ENCODE data around the gene COL19A1.
"Not testable (repeated sequence)": the region's sequence is repeated elsewhere in the genome, so short reads cannot be mapped to it uniquely, and the experiment has no call there.

COL19A1 gene

DNA sequence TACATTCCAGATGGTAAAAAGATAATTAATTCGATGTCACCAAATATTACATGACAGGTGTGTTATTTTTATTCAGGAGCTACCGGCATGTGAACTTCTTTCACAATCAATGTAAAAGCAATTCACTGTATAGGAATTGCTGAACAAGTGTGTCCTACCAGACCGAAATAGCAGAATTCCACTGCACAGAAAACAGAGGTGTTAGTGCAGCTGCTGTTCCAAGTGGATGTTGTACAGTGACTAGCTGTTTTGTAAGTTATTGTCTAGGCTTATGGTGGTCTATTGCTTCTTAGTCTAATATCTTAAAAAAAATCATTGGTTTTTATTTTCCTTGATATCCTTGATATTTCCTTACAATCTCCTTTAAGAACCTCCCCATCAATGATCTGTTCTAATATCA, 107.4 kb downstream of the COL19A1 start:
- no peak for DNase-seq

DNA sequence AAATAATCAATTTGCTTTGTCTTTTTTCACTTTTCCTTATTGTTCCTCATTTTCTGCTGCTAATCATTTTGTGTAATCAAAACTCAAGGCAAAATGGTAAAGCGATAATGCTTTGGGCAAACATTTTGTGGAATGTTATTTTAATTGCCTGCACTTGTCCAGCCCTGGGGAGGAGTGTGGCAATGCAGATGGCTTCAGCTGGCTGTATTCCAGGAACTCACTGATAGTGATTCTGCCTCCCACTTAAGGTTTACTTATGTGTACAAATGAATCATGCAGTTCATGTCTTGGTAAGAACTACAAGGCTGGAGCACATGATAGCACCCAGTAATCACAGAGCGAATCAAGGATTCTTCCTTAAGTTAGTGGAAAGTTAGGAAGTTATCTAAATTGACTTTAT, 107.8 kb downstream of the COL19A1 start:
- DNase-seq, result no peak

DNA sequence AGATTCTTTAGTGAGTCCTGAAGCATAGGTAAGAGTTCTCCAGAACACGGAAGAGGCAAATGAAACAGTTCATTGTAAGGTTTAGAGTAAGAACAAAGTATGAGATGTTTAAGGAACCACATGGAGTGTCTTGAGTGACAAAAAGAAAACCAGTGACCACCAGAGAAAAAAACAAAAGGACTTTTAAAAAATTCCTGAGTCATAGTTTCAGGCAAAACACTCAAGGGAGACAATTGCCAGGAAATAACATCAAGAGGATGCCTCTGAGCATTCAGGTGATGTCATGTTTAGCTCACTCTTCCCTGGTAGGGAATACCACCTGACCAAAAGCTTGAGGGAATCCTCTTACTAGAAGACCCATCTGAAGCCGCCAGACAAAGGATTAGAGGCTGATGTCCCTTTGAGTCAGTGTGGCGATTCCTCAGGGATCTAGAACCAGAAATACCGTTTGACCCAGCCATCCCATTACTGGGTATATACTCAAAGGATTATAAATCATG, 110.3 kb downstream of the COL19A1 start:
- DNase-seq, result no peak

DNA sequence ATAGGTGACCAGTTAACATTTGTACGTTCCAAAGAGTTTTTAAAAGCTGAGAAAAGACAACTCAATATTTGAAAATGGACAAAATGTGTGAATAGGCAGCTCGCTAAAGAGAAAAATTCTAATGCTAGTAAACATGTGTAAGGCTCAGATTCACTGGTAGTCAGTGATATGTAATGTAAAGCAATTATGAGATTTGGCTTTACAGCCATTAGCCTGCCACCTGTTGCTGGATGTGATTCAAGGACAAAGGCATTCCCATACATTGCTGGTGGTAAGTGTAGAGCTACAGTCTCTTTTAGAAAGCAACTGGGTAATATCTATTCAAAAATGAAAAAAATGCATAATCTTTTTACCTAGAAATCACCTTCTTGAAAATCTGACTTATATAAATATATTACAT, 114.3 kb downstream of the COL19A1 start:
- no peak for DNase-seq

DNA sequence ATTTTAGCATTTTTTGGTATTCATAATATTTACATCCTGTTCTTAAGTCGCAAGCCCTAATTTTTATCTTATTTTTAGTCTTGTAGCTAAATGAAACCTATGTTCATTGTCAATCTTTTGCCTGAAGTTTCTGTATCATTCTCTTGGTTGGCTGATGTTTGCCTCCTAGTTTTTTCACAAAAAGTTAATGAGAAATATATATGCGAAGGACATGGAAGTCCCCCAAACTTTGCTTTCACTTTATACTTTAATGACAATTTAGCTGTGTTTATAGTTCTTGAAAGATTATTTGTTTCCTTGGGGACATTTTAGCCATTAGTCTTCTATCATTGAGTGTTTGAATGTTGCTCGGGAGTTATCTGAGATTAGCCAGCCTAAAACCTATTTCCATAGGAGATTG, 118.2 kb downstream of the COL19A1 start:
- DNase-seq, result no peak

DNA sequence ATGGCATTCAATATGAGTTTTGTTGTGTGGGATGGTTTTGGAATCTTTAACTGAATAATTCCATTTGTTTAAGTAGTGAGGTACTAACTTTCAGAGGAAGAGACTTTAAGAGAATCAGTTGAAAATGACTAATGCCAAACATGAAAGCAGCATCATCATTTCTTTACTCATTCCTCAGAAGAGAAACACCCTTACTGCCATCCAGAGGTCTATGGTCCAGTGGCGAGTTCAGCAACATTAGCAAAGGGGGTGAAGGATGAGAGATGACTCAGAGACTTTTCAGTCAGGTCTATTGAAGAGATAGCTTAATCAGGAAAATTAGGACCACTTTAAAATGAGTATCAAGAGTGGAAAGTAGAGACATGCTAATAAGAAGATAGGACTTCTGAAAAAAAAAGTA, 118.8 kb downstream of the COL19A1 start:
- DNase-seq, result no peak

DNA sequence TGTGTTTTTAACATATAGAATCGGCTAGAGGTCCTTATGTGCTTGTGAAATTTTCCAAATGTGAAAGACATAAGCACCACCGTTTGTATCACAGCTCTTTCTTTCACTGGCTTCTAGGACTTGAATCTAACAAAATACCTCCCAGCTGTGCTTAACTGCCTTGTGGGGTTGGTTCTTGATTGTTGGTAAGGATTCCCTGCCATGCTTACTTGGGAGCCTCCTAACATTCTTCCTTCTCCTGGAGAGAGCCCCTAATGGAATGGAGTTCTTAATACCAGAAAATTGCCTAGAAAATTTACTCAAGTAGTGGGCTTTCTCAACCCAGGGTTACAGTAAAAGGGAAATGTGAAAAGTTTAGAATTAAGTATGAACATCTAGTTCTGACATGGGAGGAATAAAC, 121.2 kb downstream of the COL19A1 start:
- no peak for DNase-seq

DNA sequence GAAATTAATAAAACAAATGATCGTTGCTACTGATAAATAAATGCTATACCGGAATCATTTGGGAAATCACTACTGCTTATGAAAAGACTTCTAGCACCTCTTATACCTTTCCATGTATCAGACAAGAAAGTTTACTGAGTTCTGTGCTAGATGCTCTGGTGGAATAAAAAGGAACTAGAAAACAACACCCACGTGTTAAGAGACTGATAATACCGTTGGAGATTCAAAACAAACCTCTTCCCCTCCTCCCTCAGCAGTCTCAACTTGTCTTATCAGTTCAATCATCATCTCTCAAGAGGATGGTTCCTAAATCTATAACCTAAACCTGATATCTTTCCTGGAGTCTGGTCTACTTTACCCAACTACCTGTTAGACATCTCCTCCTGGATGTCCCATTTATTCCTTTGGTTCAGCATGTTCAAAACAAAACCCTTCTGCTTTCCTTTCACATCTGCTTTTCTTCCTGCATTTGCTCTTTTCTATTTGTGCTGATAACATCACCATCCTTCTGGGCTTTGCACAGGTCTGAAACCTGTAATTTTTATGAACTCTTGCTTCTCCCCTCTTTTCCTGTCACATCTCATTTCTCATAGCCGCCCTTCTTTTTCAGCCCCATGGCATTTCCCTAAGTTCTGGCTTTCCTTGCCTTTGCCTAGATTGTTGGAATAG, 122.2 kb downstream of the COL19A1 start:
- no peak for DNase-seq

DNA sequence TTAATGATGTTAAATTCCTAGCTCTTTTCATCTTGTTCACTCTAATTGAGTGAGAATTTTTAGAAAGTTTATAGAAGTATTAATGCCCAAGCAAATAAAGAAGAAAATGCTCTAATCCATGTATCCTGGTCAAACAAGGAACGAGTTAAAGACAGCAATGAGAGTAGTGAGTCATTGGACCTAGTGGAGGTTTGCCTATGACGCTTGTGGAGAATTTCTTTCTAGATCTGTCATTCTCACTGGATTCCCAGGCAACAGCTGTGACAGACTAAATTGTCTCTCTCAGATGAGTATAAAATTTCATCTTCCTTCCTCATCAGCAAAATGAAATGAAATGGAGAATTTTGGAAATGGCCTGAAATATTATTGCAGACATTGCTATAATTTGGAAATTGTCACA, 127.9 kb downstream of the COL19A1 start:
- no peak for DNase-seq

DNA sequence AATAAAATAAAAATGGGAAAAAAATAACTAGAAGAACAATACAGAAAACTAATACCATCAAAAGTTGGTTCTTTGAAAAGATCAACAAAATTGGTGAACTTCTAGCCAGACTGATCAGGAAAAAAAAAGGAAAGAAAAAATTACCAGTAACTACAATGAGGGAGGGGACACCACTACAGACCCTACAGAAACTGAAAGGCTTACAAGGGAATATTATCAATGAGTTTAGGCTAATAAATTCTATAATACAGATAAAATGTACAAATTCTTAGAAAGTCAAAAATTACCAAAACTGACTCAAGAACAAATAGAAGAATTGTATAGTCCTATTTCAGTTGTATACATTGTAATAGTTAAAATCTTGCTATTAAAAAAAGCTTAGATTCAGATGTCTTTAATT, 141.8 kb downstream of the COL19A1 start:
- no peak for DNase-seq

DNA sequence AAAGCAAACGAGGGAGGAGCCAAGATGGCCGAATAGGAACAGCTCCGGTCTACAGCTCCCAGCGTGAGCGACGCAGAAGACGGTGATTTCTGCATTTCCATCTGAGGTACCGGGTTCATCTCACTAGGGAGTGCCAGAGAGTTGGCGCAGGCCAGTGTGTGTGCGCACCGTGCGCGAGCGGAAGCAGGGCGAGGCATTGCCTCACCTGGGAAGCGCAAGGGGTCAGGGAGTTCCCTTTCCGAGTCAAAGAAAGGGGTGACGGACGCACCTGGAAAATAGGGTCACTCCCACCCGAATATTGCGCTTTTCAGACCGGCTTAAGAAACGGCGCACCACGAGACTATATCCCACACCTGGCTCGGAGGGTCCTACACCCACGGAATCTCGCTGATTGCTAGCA, 144.0 kb downstream of the COL19A1 start:
- DNase-seq, result not testable (repeated sequence)

DNA sequence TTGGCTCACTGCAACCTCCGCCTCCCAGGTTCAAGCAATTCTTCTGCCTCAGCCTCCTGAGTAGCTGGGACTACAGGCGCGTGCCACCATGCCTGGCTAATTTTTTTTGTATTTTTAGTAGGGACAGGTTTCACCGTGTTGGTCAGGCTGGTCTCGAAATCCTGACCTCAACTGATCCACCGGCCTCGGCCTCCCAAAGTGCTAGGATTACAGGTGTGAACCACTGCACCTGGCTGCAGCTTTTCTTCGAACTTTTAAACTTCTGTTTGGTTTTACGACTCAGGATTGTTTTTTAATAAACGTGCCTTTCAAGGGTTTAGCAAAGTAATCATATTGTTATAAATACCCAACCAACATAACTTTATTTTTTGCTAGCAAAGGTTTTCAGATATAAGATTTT, 156.8 kb downstream of the COL19A1 start:
- not testable (repeated sequence) for DNase-seq

DNA sequence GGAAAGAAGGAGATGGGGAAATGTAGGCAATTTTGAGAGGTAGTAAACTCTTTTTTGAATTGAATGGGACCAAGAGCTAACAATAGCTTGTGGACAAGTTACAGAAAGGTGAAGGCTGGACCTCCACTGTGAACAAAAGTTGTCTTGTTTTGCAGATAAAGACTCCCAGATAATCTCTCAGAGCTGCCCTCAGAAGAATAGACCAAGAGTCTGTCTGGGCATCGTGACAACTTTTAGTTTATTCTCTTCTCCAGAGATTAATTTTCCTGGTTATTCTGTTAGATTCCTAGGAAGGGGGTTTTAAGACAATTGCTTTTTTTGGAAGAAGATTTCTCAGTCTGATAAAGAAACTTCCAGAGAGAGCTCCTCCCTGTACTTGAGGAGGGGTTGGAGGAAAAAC, 161.9 kb downstream of the COL19A1 start:
- no peak for DNase-seq

DNA sequence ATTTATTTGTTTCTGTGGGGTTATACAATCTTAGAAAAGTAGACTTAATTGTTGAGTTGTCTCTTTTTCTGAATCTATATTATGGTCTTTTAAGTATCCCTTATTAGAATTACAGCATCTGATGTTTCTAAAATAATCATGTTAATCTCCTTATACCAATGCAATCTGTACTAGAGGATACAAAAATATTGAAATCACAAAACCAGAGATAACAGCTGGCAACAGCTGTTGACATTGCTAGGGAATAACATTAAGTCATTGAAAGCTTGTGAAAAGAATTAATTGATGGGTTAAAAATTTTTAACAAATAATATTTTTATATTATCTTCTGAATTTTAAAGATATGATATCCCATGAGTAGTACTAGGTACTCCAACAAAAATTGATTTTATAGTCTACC, 162.6 kb downstream of the COL19A1 start:
- DNase-seq, result no peak

DNA sequence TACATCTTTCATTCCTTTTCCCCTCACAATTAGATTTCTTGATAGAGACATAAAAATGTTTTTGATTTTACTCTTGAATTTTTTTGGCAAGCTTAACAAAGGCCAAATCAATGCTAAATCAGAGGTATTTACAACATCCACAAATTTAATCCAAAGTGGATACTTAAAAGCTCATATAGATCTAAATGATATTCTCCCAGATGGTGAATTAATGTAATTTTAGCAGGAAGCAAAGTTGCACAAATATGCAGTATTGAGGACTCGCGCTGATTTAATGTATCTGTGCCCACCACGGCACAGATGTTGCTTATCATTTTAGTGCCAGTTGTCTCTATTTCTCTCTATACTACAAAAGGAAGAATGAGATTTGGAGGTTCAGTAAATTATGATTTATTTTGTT, 167.4 kb downstream of the COL19A1 start:
- DNase-seq, result no peak

DNA sequence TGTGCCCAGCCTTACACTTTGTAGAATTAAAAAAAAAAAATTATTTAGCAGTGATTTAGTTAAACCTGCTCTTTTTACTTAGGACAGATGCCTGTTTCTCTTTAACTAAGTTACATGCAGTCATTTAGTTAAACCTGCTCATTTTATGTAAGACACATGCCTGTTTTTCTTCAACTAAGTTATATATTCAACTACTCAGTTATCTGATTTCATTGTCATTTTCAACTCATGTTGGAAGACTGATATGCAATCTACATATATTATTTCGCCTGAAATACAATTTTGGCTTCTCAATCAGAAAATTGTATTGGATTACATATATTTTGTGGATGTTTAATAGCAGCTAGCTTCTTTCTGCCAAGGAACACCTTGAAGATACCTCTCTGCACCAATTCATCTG, 171.1 kb downstream of the COL19A1 start:
- no peak for DNase-seq

DNA sequence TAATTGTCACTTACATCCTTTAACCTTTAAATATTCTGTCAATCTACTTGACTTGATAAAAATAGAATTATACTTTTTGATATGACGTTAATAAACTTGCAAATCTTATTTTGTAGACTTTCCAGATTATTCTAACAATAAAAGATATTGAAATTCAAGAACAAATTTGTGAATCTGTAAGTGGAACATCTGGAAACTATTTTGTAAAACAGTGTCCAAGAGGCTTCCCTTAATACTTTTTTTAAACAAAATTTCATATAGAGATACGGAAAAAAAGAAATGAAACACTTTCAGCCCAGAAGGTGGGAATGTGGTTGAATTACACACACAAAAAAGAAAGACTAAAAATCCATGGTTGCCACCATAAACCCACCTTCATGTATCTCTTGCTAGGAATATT, 174.4 kb downstream of the COL19A1 start:
- no peak for DNase-seq

DNA sequence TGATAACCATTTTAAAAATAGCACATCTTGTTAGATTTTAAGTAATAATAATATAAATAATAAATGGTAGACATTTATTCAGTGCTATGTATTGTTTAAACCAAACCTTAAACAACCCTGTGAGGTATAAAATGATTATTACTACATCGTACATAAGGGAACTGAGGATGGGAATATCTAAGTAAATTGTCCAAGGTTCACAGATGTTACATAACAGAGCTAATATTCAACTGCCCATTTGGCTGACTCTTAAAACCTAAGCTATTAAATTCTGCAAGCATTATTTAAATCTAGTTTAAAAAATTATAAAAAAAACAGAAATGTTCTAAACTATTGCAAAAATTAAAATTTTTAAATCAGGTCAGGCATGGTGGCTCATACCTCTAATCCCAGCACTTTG, 175.1 kb downstream of the COL19A1 start:
- DNase-seq, result no peak

DNA sequence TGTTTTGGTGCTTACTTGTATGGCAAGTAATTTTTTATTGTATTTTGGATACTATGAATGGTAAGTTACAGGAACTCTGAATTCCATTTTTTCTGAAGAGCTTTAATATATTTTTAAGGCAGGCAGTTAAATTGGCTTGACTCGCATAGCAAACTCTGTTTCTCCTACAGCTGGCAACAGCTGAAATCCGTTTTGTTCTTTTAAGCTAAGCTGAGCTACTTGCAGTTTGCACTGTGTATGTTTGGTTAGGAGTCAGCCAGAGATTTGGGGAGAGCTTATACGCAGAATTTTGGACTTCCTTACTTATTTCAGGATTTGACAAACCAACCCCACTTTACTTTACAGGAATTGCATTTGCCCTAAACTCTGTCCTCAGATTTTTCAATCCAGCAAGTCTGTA, 179.1 kb downstream of the COL19A1 start:
- DNase-seq, result no peak

DNA sequence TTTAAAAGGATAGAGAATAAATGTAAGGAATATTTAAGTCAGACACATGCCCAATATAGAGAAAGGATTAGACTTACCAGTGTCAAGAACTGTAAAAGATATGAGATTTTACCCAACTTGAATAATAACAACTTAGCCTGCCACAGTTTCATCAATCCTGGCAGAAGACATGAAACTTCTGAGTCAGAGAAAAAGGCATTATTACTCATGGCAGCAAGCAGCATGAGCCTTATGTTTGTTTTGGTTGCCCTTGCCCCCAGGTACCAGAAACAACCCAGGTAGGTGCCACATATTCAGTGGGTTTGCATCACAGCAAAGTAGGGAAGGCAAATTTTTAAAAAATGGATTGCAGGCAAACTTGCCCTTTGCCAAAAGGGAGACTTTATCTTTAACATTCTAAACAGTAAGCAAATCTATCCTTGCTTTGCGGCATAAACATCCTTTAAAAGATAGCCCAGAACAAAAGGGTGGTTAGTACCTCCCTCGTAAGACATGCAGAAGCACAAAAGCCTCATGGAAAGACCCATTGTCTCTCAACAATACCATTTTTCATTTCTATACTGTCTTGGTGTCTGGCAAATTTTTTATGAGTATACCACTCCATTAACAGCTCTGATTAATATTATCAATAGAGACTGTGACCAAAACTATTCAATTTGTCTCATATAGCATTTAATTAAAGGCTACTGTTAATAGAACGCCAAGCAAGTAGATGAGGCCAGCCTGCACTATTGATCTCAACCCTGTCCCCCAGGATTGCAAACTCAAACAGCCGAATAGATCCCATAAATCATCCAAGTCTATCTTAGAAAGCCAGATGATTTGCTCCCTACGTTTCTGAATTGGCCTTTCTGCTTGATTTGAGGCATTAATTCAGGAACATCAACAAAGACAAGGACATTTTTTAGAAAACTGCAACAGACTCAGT, 185.1 kb downstream of the COL19A1 start:
- DNase-seq, result no peak

DNA sequence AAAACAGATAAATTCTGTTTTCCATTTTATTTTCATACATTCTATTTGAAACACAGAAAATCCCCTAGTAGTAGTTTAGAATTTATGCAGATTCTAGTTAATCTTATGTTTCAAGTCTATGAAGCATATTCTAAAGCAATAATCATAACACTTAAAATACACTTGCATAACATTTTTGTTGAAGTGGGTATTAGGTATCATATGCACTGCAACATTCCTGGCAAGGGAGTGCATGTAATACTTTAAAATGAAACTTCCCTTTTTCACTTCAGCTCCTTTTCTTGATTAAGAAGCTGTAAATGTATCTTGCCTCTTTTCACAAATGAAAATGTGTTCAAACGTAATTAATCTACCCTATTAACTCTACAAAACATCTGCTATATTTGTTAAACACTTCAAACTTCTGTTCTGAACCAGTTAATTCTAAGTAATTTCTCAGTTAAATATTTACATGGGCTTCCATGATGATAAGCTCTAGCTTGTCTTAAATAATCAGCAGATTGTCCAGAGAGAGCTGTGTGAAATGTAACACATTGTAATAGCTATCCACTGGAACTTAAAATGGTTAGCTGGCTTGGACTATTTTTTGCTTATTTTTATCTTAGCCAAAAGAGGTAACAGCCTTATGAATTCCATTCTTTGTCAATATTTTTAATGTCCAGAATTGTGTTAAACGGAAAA, 192.8 kb downstream of the COL19A1 start:
- no peak for DNase-seq

DNA sequence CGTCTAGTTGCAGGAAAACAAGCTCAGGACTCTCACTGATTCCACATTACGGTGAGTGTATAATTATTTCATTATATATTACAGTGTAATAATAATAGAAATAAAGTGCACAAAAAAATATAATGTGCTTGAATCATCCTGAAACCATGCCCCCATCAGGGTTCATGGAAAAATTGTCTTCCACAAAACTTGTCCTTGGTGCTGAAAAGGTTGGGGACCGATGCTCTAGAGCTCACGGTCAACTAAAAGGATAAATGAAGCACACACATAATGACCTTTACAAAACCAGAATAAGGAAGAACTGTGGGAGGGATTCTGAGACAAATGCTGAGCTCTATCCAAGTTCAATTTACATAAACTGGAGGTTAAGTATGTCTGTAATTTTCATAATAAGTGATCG, 194.3 kb downstream of the COL19A1 start:
- DNase-seq, result no peak

DNA sequence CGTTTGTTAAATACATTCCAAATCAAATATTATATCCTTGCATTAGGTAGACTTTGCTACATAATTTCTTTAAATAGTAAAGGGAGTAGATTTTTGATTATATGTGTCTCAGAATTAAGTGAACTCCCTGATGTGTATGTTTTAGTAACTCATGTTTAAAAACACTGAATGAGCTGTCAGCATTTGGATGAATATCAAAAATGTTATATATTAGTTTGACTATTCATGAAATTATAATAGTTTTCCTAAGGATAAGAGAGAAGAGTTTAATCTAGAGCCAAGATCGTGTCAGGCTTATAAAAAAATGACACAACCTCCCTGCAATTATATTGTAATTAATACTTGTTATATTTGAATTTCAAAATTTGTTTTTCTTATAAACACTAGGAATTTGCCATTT, 195.2 kb downstream of the COL19A1 start:
- no peak for DNase-seq

DNA sequence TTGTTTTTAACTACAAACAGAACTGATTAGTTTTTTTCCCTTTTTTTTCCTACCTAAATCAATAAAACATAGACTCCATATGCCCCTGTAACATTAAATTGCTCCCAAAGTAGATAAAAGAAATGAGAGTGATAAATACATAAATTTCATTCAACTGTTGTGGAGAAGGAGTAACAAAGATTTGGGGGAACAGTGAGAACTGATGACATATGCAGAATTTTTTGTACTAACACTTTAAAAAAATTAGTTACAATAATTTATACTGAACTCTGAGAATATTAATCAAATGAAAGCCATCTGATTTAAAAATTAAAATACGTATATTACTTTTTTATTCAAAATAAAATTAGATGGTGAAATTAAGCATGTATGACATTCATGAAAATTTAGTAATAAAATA, 195.7 kb downstream of the COL19A1 start:
- DNase-seq, result no peak

Measured in retina (tissue), 1 donor.